Muscle of back (tissue), 11 donors: ENCODE measurements around the gene MEF2B. TPM values are rescaled to one million over a fixed set of nuclear protein-coding genes. Genes with fewer than 3 reads are reported as not detected.
"Not testable (repeated sequence)": the region's sequence is repeated elsewhere in the genome, so short reads cannot be mapped to it uniquely, and the experiment has no call there.

Experiments
- DNase-seq, 3 donors: peaks; one replicate each; pipeline versions ENCODE4 v3.0.0 to v3.0.0-alpha.2; 2013
- polyA plus RNA-seq, 10 donors: library from polyadenylated mRNA; unstranded; fragments of 120-200 nt; gene quantifications; one replicate each; pipeline ENCODE4 v1.2.1, GENCODE V29; 2013; ENCODE audit not compliant: insufficient read length in 10 of 10

Gene MEF2B
- polyA plus RNA-seq, 10 donors, result 0.71 to 2.3 (median 1.2) TPM

DNA sequence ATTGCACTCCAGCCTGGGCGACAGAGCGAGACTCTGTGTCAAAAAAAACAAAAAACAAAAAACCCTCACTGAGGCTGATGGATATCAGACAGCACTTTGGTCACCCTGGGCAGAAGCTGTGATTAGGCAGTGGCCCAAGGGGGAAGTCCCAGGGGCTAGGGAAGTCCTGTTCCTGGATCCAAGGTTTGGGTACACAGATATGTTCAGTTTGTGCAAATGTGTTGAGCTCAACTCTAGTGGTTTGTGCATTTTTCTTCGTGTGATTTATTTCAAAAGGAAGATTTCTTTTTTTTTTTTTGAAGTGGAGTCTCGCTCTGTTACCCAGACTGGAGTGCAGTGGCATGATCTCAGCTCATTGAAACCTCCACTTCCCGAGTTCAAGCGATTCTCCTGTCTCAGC is 12.3 kb downstream of the MEF2B start:
- DNase-seq, result no peak

DNA sequence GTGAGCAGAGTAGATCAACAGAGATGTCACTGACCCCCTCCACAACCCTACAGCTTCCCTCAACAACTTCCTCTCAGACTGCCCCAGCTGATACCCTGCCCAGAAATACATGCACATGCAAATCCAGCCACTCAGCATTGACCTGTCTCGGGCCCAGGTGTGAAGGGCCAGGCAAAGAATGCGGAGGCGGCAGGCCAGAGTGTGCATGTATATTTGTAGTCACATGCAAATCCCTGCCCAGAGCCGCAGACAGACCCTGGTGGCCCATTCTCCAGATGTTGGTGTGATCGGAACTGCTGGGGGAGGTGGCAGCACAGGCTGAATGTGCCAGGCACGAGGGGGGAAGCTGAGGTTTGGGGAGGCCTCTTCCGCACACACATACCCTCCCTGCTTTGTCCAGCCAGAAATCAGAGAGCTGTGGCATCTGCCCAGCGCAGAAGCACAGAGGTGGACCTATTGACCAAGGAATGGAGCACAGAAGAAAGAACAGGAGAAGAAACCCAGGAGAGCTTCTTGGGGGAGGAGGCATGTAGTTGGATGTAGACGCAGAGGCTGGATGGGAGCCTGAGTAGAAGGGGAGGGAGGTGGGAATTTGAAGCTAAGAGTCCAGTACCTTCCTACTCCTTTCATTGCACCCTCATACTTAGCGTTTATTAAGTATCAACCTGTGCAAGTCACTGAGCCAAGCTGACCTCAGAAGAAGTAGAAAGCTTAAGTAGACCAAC is 14.4 kb downstream of the MEF2B start:
- no peak for DNase-seq

- DNase-seq, result no peak
Observed at GRCh38 chr19:19154768-19155494, 15.1 kb downstream of the MEF2B start.

DNA sequence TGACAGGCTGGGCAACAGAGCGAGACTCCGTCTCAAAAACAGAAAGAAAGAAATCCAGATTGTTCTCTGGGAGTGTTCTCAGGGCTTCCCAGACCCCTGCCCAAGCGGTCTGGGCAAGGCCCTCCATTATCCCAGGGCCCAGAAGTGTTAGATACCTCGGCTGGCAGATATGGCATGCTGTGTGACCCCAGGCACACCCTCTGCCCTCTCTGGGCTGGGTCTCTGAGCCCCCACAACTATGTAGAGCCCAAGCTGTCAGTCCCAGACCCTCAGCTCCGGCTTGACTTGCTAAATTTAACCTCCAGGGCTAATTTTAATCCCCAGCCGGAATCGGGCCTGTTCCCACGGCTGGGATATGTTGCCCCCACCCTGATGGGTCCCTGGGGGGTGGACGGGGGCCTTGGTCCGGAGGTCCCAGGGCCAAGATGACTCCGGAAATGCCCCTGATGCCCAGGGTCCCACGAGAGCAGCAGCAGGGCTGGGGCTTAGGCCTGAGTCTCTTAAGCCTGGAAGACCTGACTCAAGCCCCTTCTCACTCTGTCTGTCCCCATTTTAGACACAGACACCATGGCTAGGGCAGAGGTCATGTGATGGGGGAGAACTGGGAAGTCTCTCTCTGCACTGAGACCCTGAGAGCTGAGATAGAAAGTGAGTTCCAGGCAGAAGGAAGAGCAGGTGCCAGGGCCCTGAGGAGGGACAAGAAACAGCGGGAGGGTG is 17.2 kb downstream of the MEF2B start:
- DNase-seq, result no peak

DNA sequence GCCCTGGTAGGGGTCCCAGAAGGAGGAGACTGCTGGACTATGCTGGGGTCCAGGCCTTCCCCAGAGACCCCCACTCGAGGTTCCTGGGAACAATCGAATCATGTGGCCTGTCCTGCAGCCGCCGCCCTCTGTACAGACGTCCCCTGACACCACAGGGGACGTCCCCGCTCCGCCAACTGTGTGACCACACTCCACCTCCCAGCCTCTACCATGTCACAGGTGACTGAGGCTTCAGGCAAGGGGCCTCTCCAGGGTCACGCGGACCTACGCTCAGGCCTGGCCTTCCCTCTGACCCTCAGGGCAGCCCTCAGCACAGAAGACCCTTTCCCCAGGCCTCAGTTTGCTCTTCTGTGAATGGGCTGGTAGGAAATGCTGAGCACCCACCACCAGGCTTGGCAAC is 18.6 kb downstream of the MEF2B start:
- DNase-seq, result no peak

DNA sequence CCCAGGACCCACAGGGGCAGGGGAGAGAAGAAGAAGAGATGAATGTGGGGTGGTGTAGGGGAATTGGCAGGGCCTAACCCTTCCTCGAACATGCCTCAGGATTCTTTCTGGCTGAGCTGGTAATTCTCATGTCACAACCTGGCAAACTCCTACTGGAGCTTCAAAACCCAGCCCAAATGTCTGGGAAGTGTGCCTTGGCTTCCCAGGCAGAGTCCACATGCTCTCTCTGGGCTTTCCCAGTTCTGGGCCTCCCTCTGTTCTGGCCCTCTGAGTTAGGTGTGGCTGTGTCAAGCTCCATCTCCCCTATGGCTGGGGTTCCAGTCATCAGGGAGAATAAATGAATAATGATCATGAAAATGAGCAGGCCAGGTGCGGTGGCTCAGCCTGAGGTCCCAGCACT is 20.6 kb downstream of the MEF2B start:
- DNase-seq, result no peak

DNA sequence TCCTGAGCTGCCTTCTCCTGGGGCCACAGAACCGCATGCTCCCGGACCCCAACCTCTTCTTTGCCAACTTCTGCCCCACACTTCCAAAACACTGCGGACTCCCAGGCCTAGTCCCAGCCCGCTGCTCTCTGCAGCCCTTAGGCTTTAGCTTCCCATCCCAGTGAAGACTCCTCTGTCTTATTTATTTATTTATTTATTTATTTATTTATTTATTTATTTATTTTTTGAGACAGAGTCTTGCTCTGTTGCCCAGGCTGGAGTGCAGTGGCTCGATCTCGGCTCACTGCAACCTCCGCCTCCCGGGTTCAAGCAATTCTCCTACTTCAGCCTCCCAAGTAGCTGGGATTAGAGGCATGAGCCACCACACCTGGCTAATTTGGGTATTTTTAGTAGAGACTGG is 21.6 kb downstream of the MEF2B start:
- not testable (repeated sequence) for DNase-seq

- no peak for DNase-seq
Observed at GRCh38 chr19:19147344-19147743, 22.7 kb downstream of the MEF2B start.

DNA sequence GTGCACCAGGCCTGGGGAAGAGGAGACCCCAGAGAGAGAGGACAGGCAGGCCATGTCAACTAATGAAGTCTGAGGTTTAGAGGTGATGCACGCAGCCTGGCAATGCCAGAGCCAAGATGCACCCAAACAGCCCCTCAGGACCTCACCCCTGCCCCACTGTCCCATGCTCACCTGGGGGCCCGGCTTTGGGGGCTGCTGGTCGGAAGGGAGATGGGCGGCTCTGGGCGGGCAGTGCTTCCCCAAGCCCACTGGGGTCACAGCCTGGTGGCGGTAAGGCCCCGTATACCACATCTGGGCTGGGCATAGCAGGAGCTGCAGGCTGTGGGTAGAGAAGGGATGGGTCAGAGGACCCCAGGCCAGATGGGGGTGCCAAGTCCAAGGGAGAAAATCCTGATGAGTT is 23.2 kb downstream of the MEF2B start:
- no peak for DNase-seq

DNA sequence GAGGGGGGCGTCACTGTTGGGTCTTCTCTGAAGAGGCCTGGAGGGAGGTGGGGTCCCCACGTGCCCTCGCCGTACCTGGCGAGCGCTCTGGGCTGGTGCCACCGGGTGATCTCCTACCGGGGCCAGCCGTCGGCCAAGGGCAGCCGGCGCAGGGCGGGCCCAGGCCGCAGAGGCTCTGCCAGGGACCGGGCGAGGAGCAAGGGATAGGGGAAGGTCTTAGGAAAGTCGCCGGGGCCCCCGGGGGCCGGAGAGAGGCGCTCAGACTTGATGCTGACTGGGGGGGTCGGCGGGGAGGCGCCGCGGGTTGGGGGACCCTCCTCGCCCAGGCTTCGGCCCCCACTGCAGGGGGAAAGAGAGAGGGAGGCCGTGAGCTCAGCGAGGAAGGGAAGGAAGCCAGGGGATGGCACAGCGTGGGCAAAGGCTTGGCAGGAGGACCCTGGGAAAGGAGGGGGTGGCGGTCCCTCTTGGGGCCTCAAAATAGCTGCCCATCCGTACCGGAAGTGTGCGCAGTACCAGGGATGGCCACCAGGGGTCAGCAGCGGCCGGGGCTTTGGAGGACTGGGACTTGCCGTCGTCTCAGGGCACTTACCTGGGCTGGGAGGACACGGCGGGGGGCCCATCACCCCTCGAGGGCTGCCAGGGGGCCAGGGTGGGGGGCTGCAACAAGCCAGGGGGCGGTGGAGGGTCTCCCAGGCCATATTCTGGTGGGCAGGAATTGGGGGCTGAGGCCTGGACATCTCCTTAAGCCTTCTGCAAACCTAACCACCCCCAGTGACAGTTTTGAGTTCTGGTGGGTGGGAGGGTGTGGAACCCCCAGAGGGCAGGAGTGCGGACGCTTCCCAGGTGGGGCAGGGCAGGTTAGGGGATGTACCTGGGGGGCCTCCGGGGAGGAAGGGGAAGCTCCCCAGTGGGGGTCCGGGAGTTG is 24.1 kb downstream of the MEF2B start:
- DNase-seq, result peak; percentile 41 to 73 (median 69)

- DNase-seq, result no peak
Observed at GRCh38 chr19:19145281-19145680, 24.8 kb downstream of the MEF2B start.

GRCh38 chr19:19142347-19142746 is 27.7 kb downstream of the MEF2B start:
- no peak for DNase-seq

GRCh38 chr19:19140476-19140875 is 29.6 kb downstream of the MEF2B start:
- DNase-seq, result no peak

GRCh38 chr19:19139876-19140229 is 30.2 kb downstream of the MEF2B start:
- no peak for DNase-seq

- DNase-seq, result peak; percentile 98 to 99 (median 99)
Observed at GRCh38 chr19:19138109-19138981, 31.7 kb downstream of the MEF2B start, which contains the start of gene TMEM161A. TMEM161A (minus strand) TSS chr19:19138478; CDS start chr19:19138428, 50 bp downstream.

DNA sequence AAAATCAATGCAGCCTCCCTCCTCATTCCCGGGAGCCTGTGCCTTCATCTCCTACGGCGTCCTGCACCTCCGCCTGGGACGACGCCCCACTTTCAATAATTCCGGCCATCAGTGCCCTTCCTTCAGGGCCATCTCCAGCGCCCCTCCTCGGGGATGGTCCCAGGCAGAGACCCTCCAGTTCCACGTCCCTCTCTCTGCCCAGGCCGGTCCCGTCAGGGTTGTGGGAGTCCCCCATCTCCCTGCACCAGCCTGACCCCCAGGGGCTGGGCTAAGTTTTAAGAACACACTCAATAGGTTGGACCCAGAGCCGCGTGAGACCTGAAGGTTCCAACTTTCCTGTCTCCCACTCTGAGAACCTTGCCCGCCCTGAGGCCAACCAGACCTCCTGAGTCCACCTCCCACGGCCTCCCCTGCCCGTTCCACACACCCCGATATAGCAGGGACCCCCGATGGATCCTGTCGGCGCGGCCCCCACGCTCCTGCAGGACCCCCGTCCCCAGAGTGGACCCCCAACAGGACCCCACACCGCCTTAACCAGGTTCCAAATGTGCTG is 32.4 kb downstream of the MEF2B start:
- DNase-seq, result peak in 1 of 3 donors; percentile 44

DNA sequence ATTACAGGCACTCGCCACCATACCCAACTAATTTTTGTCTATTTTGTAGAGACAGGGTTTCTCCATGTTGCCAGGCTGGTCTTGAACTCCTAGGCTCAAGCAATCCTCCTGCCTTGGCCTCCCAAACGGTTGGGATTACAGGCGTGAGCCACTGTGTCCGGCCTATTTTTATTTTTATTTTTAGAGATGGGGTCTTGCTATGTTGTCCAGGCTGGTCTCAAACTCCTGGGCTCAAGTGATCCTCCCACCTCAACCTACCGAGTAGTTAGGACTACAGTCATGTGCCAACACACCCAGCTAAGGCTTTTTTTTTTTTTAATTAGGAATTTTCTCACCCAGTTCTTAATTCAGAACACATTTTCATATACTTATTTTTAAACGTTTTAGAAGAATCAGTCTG is 34.4 kb downstream of the MEF2B start:
- not testable (repeated sequence) for DNase-seq

GRCh38 chr19:19134687-19135158 is 35.3 kb downstream of the MEF2B start:
- DNase-seq, result peak; percentile 39 to 64 (median 49)

- DNase-seq, result no peak
Observed at GRCh38 chr19:19133985-19134384, 36.1 kb downstream of the MEF2B start.

- no peak for DNase-seq
Observed at GRCh38 chr19:19132912-19133311, 37.2 kb downstream of the MEF2B start.
